Right lobe of liver (tissue), 6 donors: Measurements from ENCODE around the gene TENM3. TPM values are rescaled to one million over a fixed set of nuclear protein-coding genes. Genes with fewer than 3 reads are reported as not detected.

ENCODE experiments used
- ATAC-seq, 4 donors: fragments of 200-7000 bp; cut with Tn5 transposase; one replicate each; pipeline ENCODE4 v1.9.1; 2020; ENCODE audit warnings: mild to moderate bottlenecking in 4 of 4, moderate library complexity in 4 of 4
- DNase-seq, 3 donors: peaks; one replicate each; pipeline ENCODE4 v3.0.0-alpha.2; 2020
- H3K27ac ChIP-seq, 3 donors: fragments of 200-600 bp; one replicate each; pipeline ENCODE4 v1.8.0; 2022
- H3K27me3 ChIP-seq, 2 donors: fragments of 200-600 bp; one replicate each; pipeline ENCODE4 v1.8.0; 2022
- H3K36me3 ChIP-seq, 4 donors: fragments of 200-600 bp; sonication (generic) in 1 of 4; one replicate each; pipeline versions ENCODE4 v1.5.1 to v1.8.0; 2017 to 2022; ENCODE audit warnings: control low read depth in 1 of 4
- H3K4me1 ChIP-seq, 4 donors: fragments of 200-600 bp; sonication (generic) in 1 of 4; one replicate each; pipeline versions ENCODE4 v1.5.1 to v1.8.0; 2017 to 2022; ENCODE audit warnings: control low read depth in 1 of 4
- H3K4me3 ChIP-seq, 3 donors: fragments of 200-600 bp; one replicate each; pipeline ENCODE4 v1.8.0; 2022
- H3K9me3 ChIP-seq, 4 donors: fragments of 200-600 bp; sonication (generic) in 1 of 4; one replicate each; pipeline versions ENCODE4 v1.5.1 to v1.8.0; 2017 to 2022; ENCODE audit warnings: control low read depth in 1 of 4
- CTCF ChIP-seq, 4 donors: fragments of 200-600 bp in 3 of 4; fragments of 450-650 bp in 1 of 4; IDR thresholded peaks; one replicate each; pipeline versions ENCODE4 v1.5.1 to v1.8.0; 2016 to 2022; ENCODE audit warnings: antibody characterized with exemption in 4 of 4, mild to moderate bottlenecking in 2 of 4
- POLR2A ChIP-seq: fragments of 450-650 bp; IDR thresholded peaks from one replicate; pipeline ENCODE4 v1.6.1; 2017; ENCODE audit warnings: antibody characterized with exemption, mild to moderate bottlenecking
- WGBS: methylation state at CpG from one replicate; pipeline ENCODE4 v1.1.6; 2018; ENCODE audit warnings: low coverage, low lambda C conversion rate; ENCODE audit not compliant: insufficient coverage; ENCODE audit errors: missing lambda C conversion rate; 5-methylcytosine and 5-hydroxymethylcytosine counted together
- intact Hi-C, 2 donors: fragments of 100-400 bp; cut with DNase I; formaldehyde crosslinking; loops; one replicate each; pipeline versions ENCODE4 v1.11.2 to v1.14.1; 2022
- total RNA-seq, 6 experiments: library from RNA; depleted of rRNA in 2 of 6; stranded (reverse); fragments of >200 nt in 2 of 6; fragmentation: NEBNext Ultra II Directional in 3 of 6; extraction: Animal tissue kit (Norgen Biotek cat#: 25700) in 3 of 6; gene quantifications; one replicate each; pipeline versions ENCODE4 v1.1.0 to v1.2.4, GENCODE V29; 2016 to 2023
- donor health status: DM: no; HTN: yes; CAD: no.
- donor health status: DM: no; HTN: no; CAD: no.
- donor health status: DM: no; HTN: no; CAD: no.
- donor health status: DM: no; HTN: yes; CAD: no.
- donor health status: DM: no; HTN: yes; CAD: no.

TENM3 gene
- total RNA-seq, 6 experiments from 2014 or later = 0.06 to 3.0 (median 1.1) TPM

- Histone ChIP-seq H3K9me3 (no peaks in the 10 kb centered on the region), H3K4me1 (no peaks in the 10 kb centered on the region), H3K36me3 (no peaks in the 10 kb centered on the region), H3K4me3 (no peak overlapping the region), H3K27me3 (no peaks in the 10 kb centered on the region), H3K27ac (no peak overlapping the region)
- intact Hi-C loops = no loop called here
- no peak for ATAC-seq
- WGBS = 63% methylated on average over 8 of the region's 8 CpGs
- DNase-seq = no peak
- TF ChIP-seq CTCF (IDR thresholded peaks at IDR 0.05) (no peak), POLR2A (no peak)
Observed at GRCh38 chr4:182536221-182536811, 293.1 kb downstream of the TENM3 start.

- 38% methylated on average over 10 of the region's 10 CpGs for WGBS
- H3K4me1 ChIP-seq = no peaks in the 10 kb centered on the region
- DNase-seq (no peak), ATAC-seq (no peak)
- H3K4me3 ChIP-seq = no peak overlapping the region
- TF ChIP-seq CTCF (IDR thresholded peaks at IDR 0.05) (no peak), POLR2A (no peak)
- H3K36me3 ChIP-seq = no peaks in the 10 kb centered on the region
- H3K27me3 ChIP-seq = no peaks in the 10 kb centered on the region
- no peak overlapping the region for H3K27ac ChIP-seq
- H3K9me3 ChIP-seq = no peaks in the 10 kb centered on the region
- intact Hi-C loops = no loop called here
Observed at GRCh38 chr4:182537031-182537795, 294.0 kb downstream of the TENM3 start.

- no peak for ATAC-seq
- Histone ChIP-seq H3K27me3 (no peaks in the 10 kb centered on the region), H3K36me3 (no peaks in the 10 kb centered on the region), H3K4me3 (no peak overlapping the region), H3K4me1 (no peaks in the 10 kb centered on the region), H3K27ac (no peak overlapping the region), H3K9me3 (no peaks in the 10 kb centered on the region)
- intact Hi-C loops = no loop called here
- DNase-seq = no peak
- 45% methylated on average over 4 of the region's 4 CpGs for WGBS
- TF ChIP-seq CTCF (IDR thresholded peaks at IDR 0.05) (no peak), POLR2A (no peak)
Observed at GRCh38 chr4:182538031-182538430, 294.8 kb downstream of the TENM3 start.

GRCh38 chr4:182540496-182540895, 297.3 kb downstream of the TENM3 start:
- TF ChIP-seq CTCF (IDR thresholded peaks at IDR 0.05) (no peak), POLR2A (no peak)
- H3K4me3 ChIP-seq = no peak overlapping the region
- H3K27ac ChIP-seq = no peak overlapping the region
- intact Hi-C loops = no loop called here
- no peak for DNase-seq
- no peaks in the 10 kb centered on the region for H3K9me3 ChIP-seq
- 83% methylated on average over 8 of the region's 8 CpGs for WGBS
- H3K36me3 ChIP-seq = no peaks in the 10 kb centered on the region
- H3K27me3 ChIP-seq = no peaks in the 10 kb centered on the region
- ATAC-seq = no peak
- no peaks in the 10 kb centered on the region for H3K4me1 ChIP-seq
